ENCODE data around the gene ECI1. TPM values are rescaled to one million over a fixed set of nuclear protein-coding genes. Genes with fewer than 3 reads are reported as not detected.

ECI1 gene
- total and polyA plus RNA-seq, 2 of the 13 experiments (the other 11 are each of a cell fraction or from before 2014, with no cell fraction given) = 82.0 to 102 TPM

GRCh38 chr16:2210009-2210332 is 41.4 kb downstream of the ECI1 start:
- ATAC-seq = no peak
- Histone ChIP-seq H3K4me1 (ENCODE audit: insufficient read depth, low read length) (peaks cover 52% of the 10 kb centered on the region), H3K27ac (ENCODE audit: extremely low read length, insufficient read depth, low read length) (peak overlapping the region; percentile 59), H2AFZ (ENCODE audit: low read length) (no peak overlapping the region), H3K9ac (ENCODE audit: insufficient read depth, low read depth, low read length) (no peak overlapping the region), H3K9me3 (ENCODE audit: low read length) (no peaks in the 10 kb centered on the region), H3K4me2 (ENCODE audit: low read depth, low read length) (0 out of 2 replicates have a peak overlapping the region, but pooled peaks have one; percentile 63), H3K4me3 (replicated peaks in 1 of 3; ENCODE audit: insufficient read depth in 1 of 3, low read depth in 2 of 3, low read length in 3 of 3) (peak overlapping the region in 1 of 3 experiments; percentile 30; a peak in 1 of 6 replicates), H3K79me2 (ENCODE audit: insufficient read depth, low read length) (peaks cover 28% of the 10 kb centered on the region), H3K36me3 (replicated peaks in 1 of 2; ENCODE audit: control insufficient read depth in 1 of 2, insufficient read depth in 2 of 2, low read length in 2 of 2) (peaks cover 4 to 20% of the 10 kb centered on the region in 2 experiments; a peak in 4 of 5 replicates), H4K20me1 (ENCODE audit: insufficient read depth, low read length) (0 out of 2 replicates have a peak, but pooled peaks cover 3% of the 10 kb centered on the region), H3K27me3 (ENCODE audit: control insufficient read depth in 1 of 2, insufficient read depth in 2 of 2, low read length in 2 of 2) (no peaks in the 10 kb centered on the region; a peak in 1 of 5 replicates)
- DNase-seq (ENCODE audit: low spot score) = no peak
- 93% methylated on average over 13 of the region's 17 CpGs for WGBS (ENCODE audit: low lambda C conversion rate)
- POLR2A ChIA-PET = interaction anchor here (0.9 to 1.4 kb wide), 3 partner anchors 16 to 55 kb away, joined by 3 to 6 read pairs (median 5); partner anchors contain the start of gene TRAF7
- no peak for FAIRE-seq
- intact Hi-C loops (cut with micrococcal nuclease; ENCODE audit: unreplicated experiment) = no loop called here
- no TSS peak for BruUV-seq (replicated peaks)
- CTCF ChIA-PET (ENCODE audit: low intra/inter-chr PET ratio, low total read pairs) = no interaction called here
- peak; percentile 71; the same call in 1 of the 2 replicates for TF ChIP-seq RBFOX2 (IDR thresholded peaks at IDR 0.05; ENCODE audit: low read depth, low read length)
- TF ChIP-seq ZNF776 (CRISPR knock-in tag; IDR thresholded peaks at IDR 0.05) = 0 out of 2 replicates have a peak, but pooled peaks have one; percentile 16
- no peak for TF ChIP-seq ZNF432 (CRISPR knock-in tag; IDR thresholded peaks at IDR 0.05; ENCODE audit: borderline replicate concordance)
- TF ChIP-seq TFDP1 (CRISPR knock-in tag; IDR thresholded peaks at IDR 0.05; ENCODE audit: borderline replicate concordance) = no peak
- no peak for TF ChIP-seq PHF8 (CRISPR knock-in tag; IDR thresholded peaks at IDR 0.05)
- no peak for TF ChIP-seq ELF4 (CRISPR knock-in tag; IDR thresholded peaks at IDR 0.05; ENCODE audit: borderline replicate concordance)
- TF ChIP-seq AGO2 (optimal IDR thresholded peaks at IDR 0.05; ENCODE audit: low read depth, low read length) = peak; percentile 49
- no peak for TF ChIP-seq CBX5 (CRISPR knock-in tag; IDR thresholded peaks at IDR 0.05; ENCODE audit: borderline replicate concordance)
- no peak for TF ChIP-seq ISL2 (CRISPR knock-in tag; IDR thresholded peaks at IDR 0.05)
- no peak for TF ChIP-seq ZBTB7B (CRISPR knock-in tag; IDR thresholded peaks at IDR 0.05)
- in situ Hi-C loops (cut with HindIII; ENCODE audit: extremely low pct_ligation_motif_present, low pct_unique_long_range_greater_than_20kb) = no loop called here

All from HepG2 (cell line).